HG03025 (cell line): ENCODE results near the gene MCM3AP.

Source experiments
- ATAC-seq: cut with Tn5 transposase; IDR thresholded peaks from one replicate; pipeline ENCODE4 v1.9.1; 2021; ENCODE audit warnings: mild to moderate bottlenecking, moderate library complexity; ENCODE audit not compliant: unreplicated experiment, low FRiP score

Gene MCM3AP

DNA sequence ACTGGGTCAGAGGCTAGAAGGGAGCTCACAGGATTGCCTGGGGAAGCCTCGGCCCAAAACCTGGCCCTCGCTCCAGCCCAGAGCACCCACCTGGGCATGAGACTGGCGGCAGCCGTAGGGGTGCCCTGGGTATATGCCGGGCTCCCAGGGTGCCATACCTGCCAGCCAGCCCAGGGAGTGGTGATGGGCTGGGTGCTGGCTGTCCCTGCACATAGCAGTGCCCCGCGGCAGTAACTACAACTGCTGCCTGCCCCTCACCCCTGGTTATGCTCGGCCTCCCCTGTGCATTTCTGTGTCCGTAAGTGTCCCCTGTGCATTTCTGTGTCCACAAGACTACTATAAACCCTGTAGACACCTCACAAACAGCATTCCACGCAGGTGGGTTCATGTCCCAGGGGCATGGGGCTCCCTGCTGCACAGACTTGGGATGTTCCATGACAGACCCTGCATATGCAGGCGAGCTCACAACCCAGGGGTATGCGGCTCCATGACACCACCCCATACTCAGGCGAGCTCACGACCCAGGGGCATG, 95.4 kb downstream of the MCM3AP start:
- no peak for ATAC-seq

DNA sequence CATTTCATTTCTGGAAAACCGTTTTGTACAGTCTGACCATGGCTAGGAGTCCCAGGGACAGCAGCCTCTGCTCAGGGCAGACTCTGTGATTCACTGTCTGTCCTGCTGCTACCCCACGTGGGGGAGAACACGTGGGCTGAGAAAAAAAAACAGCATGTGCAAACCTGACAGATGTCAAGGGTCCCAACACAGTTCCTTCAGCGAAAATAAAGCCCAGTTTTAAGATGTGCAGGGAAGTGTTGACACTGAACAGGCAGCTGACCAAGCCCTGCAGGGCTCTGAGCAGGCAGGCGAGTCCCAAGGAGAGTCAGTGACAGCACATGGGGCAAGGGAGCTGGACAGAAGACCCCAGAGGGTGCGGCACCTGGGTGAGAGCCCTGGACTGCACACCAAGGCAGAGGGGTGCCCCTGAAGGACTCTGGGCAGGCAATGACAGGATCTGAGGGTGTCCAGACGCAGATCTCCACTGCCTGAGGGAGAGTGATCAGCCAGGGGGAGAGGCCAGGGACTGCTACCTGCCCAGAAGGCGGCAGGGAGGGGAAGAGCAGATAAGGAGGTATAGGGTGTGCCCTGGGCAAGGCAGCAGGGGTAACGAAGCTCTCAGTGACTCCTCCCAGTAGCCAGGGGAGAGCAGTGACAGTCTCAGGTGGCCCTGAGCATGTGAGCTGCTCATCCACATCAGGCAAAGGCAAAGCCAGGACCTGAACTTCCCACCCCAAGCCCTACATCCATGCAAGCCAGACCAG, 96.0 kb downstream of the MCM3AP start:
- no peak for ATAC-seq

DNA sequence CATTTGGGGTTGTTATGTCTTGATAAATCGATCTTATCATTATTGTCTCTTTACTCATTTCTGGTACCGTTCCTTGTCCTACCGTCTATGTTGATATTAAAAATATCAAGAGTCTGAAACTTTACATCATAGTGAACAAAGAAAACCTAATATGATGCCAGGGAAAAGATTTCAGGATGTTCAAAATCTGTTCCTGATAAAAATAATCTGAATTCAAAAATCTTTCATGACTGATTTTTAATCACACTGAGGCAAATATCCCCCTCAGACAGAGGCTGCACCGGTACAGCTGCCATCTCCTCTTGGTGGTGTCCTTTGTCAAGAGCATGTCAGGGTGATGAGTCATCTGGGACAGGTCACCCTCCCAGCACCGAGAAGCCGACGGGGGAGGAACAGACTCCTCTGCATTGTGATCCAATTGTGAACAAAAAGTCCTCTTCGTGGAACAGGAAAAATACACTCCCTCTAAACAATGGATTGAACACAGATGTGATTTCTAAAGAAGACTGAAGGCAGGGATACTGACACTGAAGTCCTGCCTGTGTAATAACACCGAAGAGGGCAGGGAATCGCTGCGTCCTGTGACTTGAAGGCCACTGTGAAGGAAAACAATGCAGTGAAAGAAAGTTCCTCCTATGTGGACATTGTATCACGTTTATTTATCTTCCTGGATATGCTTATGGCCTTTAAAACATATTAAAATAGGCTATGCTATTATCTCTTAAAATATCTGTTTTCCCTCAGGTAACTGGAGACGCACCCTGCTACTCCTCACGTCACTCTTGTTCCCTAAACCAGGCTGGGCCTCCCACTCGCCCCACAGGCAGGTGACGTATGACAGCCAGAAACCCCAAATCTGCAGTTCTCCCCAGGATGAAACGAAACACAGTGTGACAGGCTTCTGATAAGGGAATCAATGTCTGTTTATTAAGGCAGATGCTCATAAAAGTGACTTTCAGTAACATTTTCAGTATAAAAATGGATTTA, 96.9 kb downstream of the MCM3AP start:
- no peak for ATAC-seq

DNA sequence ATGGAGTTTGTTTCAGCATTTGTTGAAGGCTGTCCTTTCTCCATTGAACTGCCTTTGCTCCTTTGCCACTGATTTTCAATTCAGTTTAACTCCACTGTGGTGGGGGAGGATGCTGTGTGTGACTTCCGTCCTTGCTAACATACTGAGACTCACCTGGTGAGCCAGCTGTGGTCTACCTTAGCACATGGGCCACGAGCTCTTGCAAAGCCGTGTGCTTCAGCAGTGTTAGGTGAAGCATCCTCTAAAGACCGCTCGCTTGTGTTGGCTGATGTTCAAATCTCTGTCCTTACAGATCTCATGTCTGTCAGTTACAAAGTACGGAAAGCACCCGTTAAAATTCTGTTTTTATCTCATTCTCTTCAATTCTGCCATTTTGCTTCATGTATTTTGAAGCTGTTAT, 97.6 kb downstream of the MCM3AP start:
- no peak for ATAC-seq

DNA sequence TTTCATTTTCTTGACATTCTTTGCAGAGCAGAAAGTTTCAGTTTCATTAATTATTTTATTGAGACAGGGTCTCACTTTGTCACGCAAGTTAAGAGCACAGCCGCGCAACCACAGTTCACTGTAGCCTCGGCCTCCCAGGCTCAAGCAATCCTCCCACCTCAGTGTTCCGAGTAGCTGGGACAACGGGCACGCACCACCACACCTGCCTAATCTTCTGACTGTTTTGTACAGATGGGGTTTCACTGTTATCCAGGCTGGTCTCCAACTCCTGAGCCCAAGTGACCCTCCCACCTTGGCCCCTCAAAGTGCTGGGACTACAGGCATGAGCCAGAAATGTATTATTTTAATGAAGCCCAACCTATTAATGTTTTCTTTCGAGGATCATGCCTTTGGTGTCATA, 98.2 kb downstream of the MCM3AP start:
- no peak for ATAC-seq

DNA sequence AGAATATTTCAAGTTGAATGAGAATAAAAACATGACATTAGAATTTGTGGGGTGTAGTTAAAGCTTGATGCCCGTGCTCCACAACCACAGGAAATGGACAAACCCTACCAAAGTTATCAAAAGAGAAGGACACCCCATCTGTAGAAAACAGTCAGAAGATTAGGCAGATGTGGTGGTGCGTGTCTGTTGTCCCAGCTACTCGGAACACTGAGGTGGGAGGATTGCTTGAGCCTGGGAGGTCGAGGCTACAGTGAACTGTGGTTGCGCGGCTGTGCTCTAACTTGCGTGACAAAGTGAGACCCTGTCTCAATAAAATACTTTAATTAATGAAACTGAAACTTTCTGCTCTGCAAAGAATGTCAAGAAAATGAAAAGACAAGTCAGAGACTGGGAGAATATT, 99.7 kb downstream of the MCM3AP start:
- no peak for ATAC-seq
